ENCODE data around the gene PEX13.
A peak's percentile ranks its signal among the peaks of the same experiment; 100 is the strongest.

PEX13 gene

GRCh38 chr2:61065714-61066709 lies 48.5 kb downstream of the PEX13 start, which contains the start of gene SANBR:
Gene SANBR (plus strand): TSS chr2:61065871. CDS start chr2:61070351, 4,480 bp downstream.
- DNase-seq (ENCODE audit: low spot score) = peak; percentile 92

GRCh38 chr2:61074100-61074499 lies 56.6 kb downstream of the PEX13 start:
- no peak for DNase-seq (ENCODE audit: low spot score)

- DNase-seq (ENCODE audit: low spot score) = no peak
Observed at GRCh38 chr2:61085883-61086282, 68.4 kb downstream of the PEX13 start.

GRCh38 chr2:61089797-61090196 lies 72.3 kb downstream of the PEX13 start:
- no peak for DNase-seq (ENCODE audit: low spot score)

GRCh38 chr2:61090386-61090921 lies 72.9 kb downstream of the PEX13 start:
- no peak for DNase-seq (ENCODE audit: low spot score)

GRCh38 chr2:61091485-61091884 lies 74.0 kb downstream of the PEX13 start:
- DNase-seq (ENCODE audit: low spot score) = no peak

- no peak for DNase-seq (ENCODE audit: low spot score)
Observed at GRCh38 chr2:61096438-61096837, 78.9 kb downstream of the PEX13 start.

GRCh38 chr2:61100801-61101200 lies 83.3 kb downstream of the PEX13 start:
- no peak for DNase-seq (ENCODE audit: low spot score)
